Stimulated activated CD4-positive, alpha-beta T cell treated with anti-CD3 and anti-CD28 coated beads, TNF-alpha, amount 100 ng/mL, for 48 hours (primary cell): ENCODE results near the gene NINJ2.

Experiments used
- DNase-seq, 3 donors: peaks; one replicate each; pipeline ENCODE4 v3.0.0-alpha.2; 2020; ENCODE audit warnings: low read depth in 3 of 3

Gene NINJ2

GRCh38 chr12:531951-532585 is 131.2 kb downstream of the NINJ2 start:
- DNase-seq, result no peak

GRCh38 chr12:530821-531220 is 132.4 kb downstream of the NINJ2 start:
- DNase-seq, result no peak

- DNase-seq, result no peak
These were observed 132.9 kb downstream of the NINJ2 start for GRCh38 chr12:530308-530707.

GRCh38 chr12:527729-528128 is 135.5 kb downstream of the NINJ2 start:
- DNase-seq, result no peak

GRCh38 chr12:527241-527640 is 136.0 kb downstream of the NINJ2 start:
- DNase-seq, result no peak

- no peak for DNase-seq
These were observed 137.2 kb downstream of the NINJ2 start for GRCh38 chr12:526089-526488.

- no peak for DNase-seq
These were observed 138.9 kb downstream of the NINJ2 start for GRCh38 chr12:524167-524951.

GRCh38 chr12:522692-523378 is 140.4 kb downstream of the NINJ2 start:
- DNase-seq, result no peak

- no peak for DNase-seq
These were observed 143.1 kb downstream of the NINJ2 start for GRCh38 chr12:520119-520518.

GRCh38 chr12:517538-517937 is 145.7 kb downstream of the NINJ2 start:
- DNase-seq, result no peak
